Keratinocyte (primary cell): ENCODE results near the gene F12.

ENCODE experiments used
- CTCF ChIP-seq, 3 experiments: IDR thresholded peaks in 1 of 3; conservative IDR thresholded peaks in 1 of 3; optimal IDR thresholded peaks in 1 of 3; 2 replicates in 2 of 3; 3 replicates in 1 of 3; pipeline versions ENCODE3 to v1.5.1; 2011; ENCODE audit warnings: low read length in 3 of 3, mild to moderate bottlenecking in 3 of 3, moderate library complexity in 2 of 3, control low read depth in 1 of 3, inconsistent platforms in 1 of 3; ENCODE audit not compliant: insufficient read depth in 2 of 3; ENCODE audit errors: extremely low read depth in 1 of 3
- EZH2 ChIP-seq: IDR thresholded peaks from one replicate; pipeline ENCODE4 v1.6.1; 2012; ENCODE audit warnings: inconsistent platforms, mild to moderate bottlenecking, low read length, moderate library complexity

- TF ChIP-seq CTCF (optimal IDR thresholded peaks at IDR 0.05 in 1 of 3, IDR thresholded peaks at IDR 0.05 in 1 of 3, conservative IDR thresholded peaks at IDR 0.05 in 1 of 3; ENCODE audit: extremely low read depth in 1 of 3, insufficient read depth in 2 of 3, low read length in 3 of 3) (no peak), EZH2 (no peak)
These were observed 14.3 kb upstream of the F12 start for GRCh38 chr5:177423671-177424070.
